Thymus (tissue), 11 donors: ENCODE results near the gene GUK1. TPM values are rescaled to one million over a fixed set of nuclear protein-coding genes. Genes with fewer than 3 reads are reported as not detected.

Experiments used
- DNase-seq, 9 donors: peaks; one replicate each; pipeline ENCODE4 v3.0.0-alpha.2; 2013; ENCODE audit warnings: low spot score in 9 of 9, low read depth in 6 of 9, missing footprints in 1 of 9
- H3K27ac ChIP-seq, 2 donors: one replicate each; pipeline ENCODE4 v1.5.1; 2013; ENCODE audit warnings: control low read depth in 1 of 2, low read depth in 1 of 2, low read length in 1 of 2, mild to moderate bottlenecking in 1 of 2, moderate library complexity in 1 of 2
- H3K27me3 ChIP-seq, 2 donors: one replicate each; pipeline ENCODE4 v1.5.1; 2013; ENCODE audit warnings: low read length in 1 of 2; ENCODE audit not compliant: control insufficient read depth in 2 of 2, insufficient read depth in 1 of 2
- H3K36me3 ChIP-seq, 2 donors: one replicate each; pipeline ENCODE4 v1.5.1; 2013; ENCODE audit warnings: low read length in 1 of 2, mild to moderate bottlenecking in 1 of 2, moderate library complexity in 1 of 2; ENCODE audit not compliant: control insufficient read depth in 2 of 2, insufficient read depth in 2 of 2
- H3K4me1 ChIP-seq, 2 donors: one replicate each; pipeline ENCODE4 v1.5.1; 2013; ENCODE audit warnings: low read length in 2 of 2; ENCODE audit not compliant: control insufficient read depth in 2 of 2, insufficient read depth in 2 of 2
- H3K4me3 ChIP-seq, 2 donors: one replicate each; pipeline ENCODE4 v1.5.1; 2013; ENCODE audit warnings: low read length in 2 of 2, control low read depth in 1 of 2, mild to moderate bottlenecking in 1 of 2
- H3K9me3 ChIP-seq, 2 donors: one replicate each; pipeline ENCODE4 v1.5.1; 2013; ENCODE audit warnings: low read length in 1 of 2, mild to moderate bottlenecking in 1 of 2; ENCODE audit not compliant: control insufficient read depth in 2 of 2, insufficient read depth in 1 of 2
- WGBS: extraction: QIAGEN DNeasy Blood & Tissue Kit; methylation state at CpG from one replicate; pipeline ENCODE4 v1.1.7; 2013; 5-methylcytosine and 5-hydroxymethylcytosine counted together
- polyA plus RNA-seq: library from polyadenylated mRNA; stranded (reverse); fragments of 200-250 nt; gene quantifications from one replicate; pipeline ENCODE4 v1.2.3, GENCODE V29; 2013
- total RNA-seq: library from RNA; stranded (reverse); fragments of 120-200 nt; gene quantifications from one replicate; pipeline ENCODE4 v1.2.4, GENCODE V29; 2013
- donor health status: healthy.

Gene GUK1
- total and polyA plus RNA-seq, 2 donors, result 313 to 370 TPM

GRCh38 chr1:228175316-228176023 is 35.4 kb downstream of the GUK1 start:
- Histone ChIP-seq H3K27me3 (no peaks in the 10 kb centered on the region), H3K27ac (no peak overlapping the region), H3K4me1 (no peaks in the 10 kb centered on the region), H3K36me3 (peaks cover 6 to 14% of the 10 kb centered on the region in 2 donors), H3K4me3 (no peak overlapping the region), H3K9me3 (peaks cover 0 to 6% of the 10 kb centered on the region in 2 donors)
- 96% methylated on average over 18 of the region's 18 CpGs for WGBS
- DNase-seq, result no peak

GRCh38 chr1:228176024-228176395 is 35.9 kb downstream of the GUK1 start:
- Histone ChIP-seq H3K27ac (no peak overlapping the region), H3K4me1 (no peaks in the 10 kb centered on the region), H3K36me3 (peaks cover 6 to 14% of the 10 kb centered on the region in 2 donors), H3K4me3 (no peak overlapping the region), H3K27me3 (no peaks in the 10 kb centered on the region), H3K9me3 (peaks cover 0 to 6% of the 10 kb centered on the region in 2 donors)
- 98% methylated on average over 4 of the region's 4 CpGs for WGBS
- no peak for DNase-seq

GRCh38 chr1:228176461-228177182 is 36.5 kb downstream of the GUK1 start:
- 98% methylated on average over 19 of the region's 19 CpGs for WGBS
- H3K36me3 ChIP-seq, result peaks cover 6 to 14% of the 10 kb centered on the region in 2 donors
- no peaks in the 10 kb centered on the region for H3K4me1 ChIP-seq
- H3K4me3 ChIP-seq, result no peak overlapping the region
- DNase-seq, result no peak
- H3K9me3 ChIP-seq, result peaks cover 0 to 6% of the 10 kb centered on the region in 2 donors
- no peaks in the 10 kb centered on the region for H3K27me3 ChIP-seq
- H3K27ac ChIP-seq, result no peak overlapping the region

- Histone ChIP-seq H3K4me1 (no peaks in the 10 kb centered on the region), H3K9me3 (peaks cover 0 to 6% of the 10 kb centered on the region in 2 donors), H3K27me3 (no peaks in the 10 kb centered on the region), H3K36me3 (peaks cover 6 to 14% of the 10 kb centered on the region in 2 donors), H3K27ac (no peak overlapping the region), H3K4me3 (no peak overlapping the region)
- WGBS, result 95% methylated on average over 5 of the region's 5 CpGs
- no peak for DNase-seq
Observed at GRCh38 chr1:228177183-228177475, 37.0 kb downstream of the GUK1 start.

GRCh38 chr1:228177721-228178710 is 37.9 kb downstream of the GUK1 start:
- H3K4me3 ChIP-seq, result no peak overlapping the region
- no peak for DNase-seq
- 95% methylated on average over 12 of the region's 12 CpGs for WGBS
- peaks cover 6 to 14% of the 10 kb centered on the region in 2 donors for H3K36me3 ChIP-seq
- no peak overlapping the region for H3K27ac ChIP-seq
- H3K4me1 ChIP-seq, result no peaks in the 10 kb centered on the region
- H3K9me3 ChIP-seq, result peaks cover 0 to 6% of the 10 kb centered on the region in 2 donors
- no peaks in the 10 kb centered on the region for H3K27me3 ChIP-seq

GRCh38 chr1:228178737-228179684 is 38.9 kb downstream of the GUK1 start:
- H3K4me3 ChIP-seq, result no peak overlapping the region
- no peaks in the 10 kb centered on the region for H3K4me1 ChIP-seq
- DNase-seq, result no peak
- peaks cover 0 to 6% of the 10 kb centered on the region in 2 donors for H3K9me3 ChIP-seq
- no peak overlapping the region for H3K27ac ChIP-seq
- H3K36me3 ChIP-seq, result peaks cover 6 to 14% of the 10 kb centered on the region in 2 donors
- WGBS, result 82% methylated on average over 12 of the region's 12 CpGs
- H3K27me3 ChIP-seq, result no peaks in the 10 kb centered on the region

- WGBS, result 94% methylated on average over 4 of the region's 4 CpGs
- Histone ChIP-seq H3K4me3 (no peak overlapping the region), H3K36me3 (peaks cover 0 to 6% of the 10 kb centered on the region in 2 donors), H3K9me3 (no peaks in the 10 kb centered on the region), H3K27ac (no peak overlapping the region), H3K27me3 (no peaks in the 10 kb centered on the region), H3K4me1 (no peaks in the 10 kb centered on the region)
- no peak for DNase-seq
Observed at GRCh38 chr1:228180271-228180958, 40.3 kb downstream of the GUK1 start.
